H1 (cell line): ENCODE measurements around the gene AVPR1A. TPM values are rescaled to one million over a fixed set of nuclear protein-coding genes. Genes with fewer than 3 reads are reported as not detected.

Source experiments
- CTCF ChIA-PET: fragments of 300-600 bp; sonication (Branson Sonifier 250); formaldehyde crosslinking; loops from one replicate; lab custom pipeline; 2021; ENCODE audit not compliant: partially characterized antibody; lab: Charles Lee
- POLR2A ChIA-PET: fragments of 300-600 bp; sonication (Branson Sonifier 250); formaldehyde crosslinking; loops from one replicate; lab custom pipeline; 2021; ENCODE audit warnings: inconsistent platforms; ENCODE audit not compliant: partially characterized antibody; lab: Charles Lee
- DNase-seq, 2 experiments: peaks; one replicate each; pipeline versions ENCODE4 v3.0.0 to v3.0.0-alpha.2; 2010 to 2022; ENCODE audit warnings: low spot score in 2 of 2, low read depth in 1 of 2, mixed read lengths in 1 of 2
- FAIRE-seq: peaks from 2 replicates; lab custom pipeline; 2011; peaks lifted over from hg19 to GRCh38; lab: Jason Lieb, UNC
- H2AFZ ChIP-seq: 2 replicates; pipeline ENCODE4 v1.8.1; 2012; ENCODE audit warnings: low read length, inconsistent platforms
- H2AK5ac ChIP-seq: 2 replicates; pipeline ENCODE4 v1.6.1; 2013; ENCODE audit warnings: low read depth, low read length
- H2BK120ac ChIP-seq: replicated peaks from 2 replicates; pipeline ENCODE3; 2013; ENCODE audit warnings: low read depth, low read length, inconsistent platforms
- H2BK12ac ChIP-seq: 2 replicates; pipeline ENCODE4 v1.6.1; 2013; ENCODE audit warnings: low read depth, low read length
- H2BK15ac ChIP-seq: 2 replicates; pipeline ENCODE4 v1.6.1; 2013; ENCODE audit warnings: low read length
- H2BK20ac ChIP-seq: 2 replicates; pipeline ENCODE4 v1.6.1; 2013; ENCODE audit warnings: low read length
- H2BK5ac ChIP-seq: 2 replicates; pipeline ENCODE4 v1.6.1; 2013; ENCODE audit warnings: low read depth, low read length
- H3K14ac ChIP-seq: 2 replicates; pipeline ENCODE4 v1.6.1; 2013; ENCODE audit warnings: inconsistent platforms; ENCODE audit not compliant: insufficient read length
- H3K18ac ChIP-seq: 2 replicates; pipeline ENCODE4 v1.6.1; 2013; ENCODE audit warnings: low read length; ENCODE audit errors: extremely low read depth
- H3K23ac ChIP-seq: 2 replicates; pipeline ENCODE4 v1.6.1; 2013; ENCODE audit warnings: inconsistent platforms; ENCODE audit not compliant: insufficient read length
- H3K23me2 ChIP-seq: 2 replicates; pipeline ENCODE4 v1.6.1; 2013; ENCODE audit warnings: low read depth, low read length
- H3K27ac ChIP-seq: 2 replicates; pipeline ENCODE4 v1.6.1; 2011; ENCODE audit warnings: low read depth, low read length, inconsistent platforms
- H3K27me3 ChIP-seq, 4 experiments: replicated peaks in 1 of 4; 1 replicate in 1 of 4; 2 replicates in 3 of 4; pipeline versions ENCODE4 v1.6.1 to v1.8.1; 2011 to 2013; ENCODE audit warnings: low read length in 3 of 4, mild to moderate bottlenecking in 3 of 4, inconsistent platforms in 2 of 4, mixed read lengths in 2 of 4, moderate library complexity in 1 of 4; ENCODE audit not compliant: control insufficient read depth in 3 of 4, insufficient read depth in 3 of 4; ENCODE audit errors: extremely low read depth in 1 of 4
- H3K36me3 ChIP-seq, 4 experiments: 2 replicates each; pipeline versions ENCODE4 v1.6.1 to v1.8.1; 2011 to 2013; ENCODE audit warnings: mild to moderate bottlenecking in 4 of 4, low read length in 3 of 4, moderate library complexity in 2 of 4, control low read depth in 1 of 4, inconsistent platforms in 1 of 4; ENCODE audit not compliant: insufficient read depth in 4 of 4, control insufficient read depth in 2 of 4
- H3K4ac ChIP-seq: replicated peaks from 2 replicates; pipeline ENCODE3; 2013; ENCODE audit warnings: low read length, low read depth, mixed read lengths, inconsistent platforms; ENCODE audit not compliant: insufficient read length
- H3K4me1 ChIP-seq, 4 experiments: replicated peaks in 1 of 4; 1 replicate in 1 of 4; 2 replicates in 3 of 4; pipeline versions ENCODE4 v1.6.1 to v1.8.1; 2011 to 2013; ENCODE audit warnings: low read length in 3 of 4, inconsistent platforms in 2 of 4, mixed read lengths in 1 of 4; ENCODE audit not compliant: insufficient read depth in 4 of 4, control insufficient read depth in 3 of 4
- H3K4me2 ChIP-seq, 2 experiments: 2 replicates each; pipeline versions ENCODE4 v1.6.1 to v1.8.1; 2011 to 2013; ENCODE audit warnings: low read depth in 2 of 2, low read length in 2 of 2, control low read depth in 1 of 2, inconsistent platforms in 1 of 2, mild to moderate bottlenecking in 1 of 2; ENCODE audit not compliant: insufficient read depth in 1 of 2
- H3K4me3 ChIP-seq, 4 experiments: fragments of 200-600, 300-600 bp in 1 of 4; sonication (generic), shearing (Covaris generic), sonication (Bioruptor Twin) in 1 of 4; 2 replicates each; pipeline versions ENCODE4 v1.5.1 to v1.8.1; 2011 to 2016; ENCODE audit warnings: low read length in 4 of 4, low read depth in 3 of 4, control low read depth in 2 of 4, inconsistent platforms in 2 of 4, mild to moderate bottlenecking in 2 of 4, mixed read lengths in 1 of 4, moderate library complexity in 1 of 4; ENCODE audit not compliant: insufficient read depth in 2 of 4; ENCODE audit errors: extremely low read depth in 1 of 4
- H3K56ac ChIP-seq: replicated peaks from 2 replicates; pipeline ENCODE3; 2013; ENCODE audit warnings: low read depth, mild to moderate bottlenecking, mixed read lengths, low read length, inconsistent platforms; ENCODE audit not compliant: insufficient read length
- H3K79me1 ChIP-seq: 2 replicates; pipeline ENCODE4 v1.6.1; 2013; ENCODE audit warnings: low read depth, low read length, control low read depth
- H3K79me2 ChIP-seq, 2 experiments: 2 replicates each; pipeline versions ENCODE4 v1.6.1 to v1.8.1; 2012 to 2013; ENCODE audit warnings: low read length in 2 of 2, mild to moderate bottlenecking in 2 of 2, inconsistent platforms in 1 of 2; ENCODE audit not compliant: insufficient read depth in 2 of 2, control insufficient read depth in 1 of 2
- H3K9ac ChIP-seq, 4 experiments: replicated peaks in 1 of 4; 1 replicate in 1 of 4; 2 replicates in 3 of 4; pipeline versions ENCODE4 v1.6.1 to v1.8.1; 2011 to 2013; ENCODE audit warnings: low read depth in 3 of 4, low read length in 3 of 4, control low read depth in 2 of 4, mild to moderate bottlenecking in 2 of 4, moderate library complexity in 2 of 4, inconsistent platforms in 1 of 4; ENCODE audit errors: extremely low read depth in 1 of 4
- H3K9me3 ChIP-seq, 2 experiments: 2 replicates each; pipeline versions ENCODE4 v1.6.1 to v1.8.1; 2012 to 2013; ENCODE audit warnings: mild to moderate bottlenecking in 2 of 2, moderate library complexity in 2 of 2, control low read depth in 1 of 2, inconsistent platforms in 1 of 2, low read depth in 1 of 2, low read length in 1 of 2, mixed read lengths in 1 of 2; ENCODE audit not compliant: insufficient read depth in 2 of 2
- H4K20me1 ChIP-seq, 2 experiments: replicated peaks in 1 of 2; 2 replicates each; pipeline versions ENCODE3 to v1.8.1; 2011 to 2013; ENCODE audit warnings: inconsistent platforms in 2 of 2, low read length in 2 of 2, mild to moderate bottlenecking in 1 of 2; ENCODE audit not compliant: insufficient read depth in 2 of 2, control insufficient read depth in 1 of 2
- H4K5ac ChIP-seq: 2 replicates; pipeline ENCODE4 v1.6.1; 2013; ENCODE audit warnings: low read length, low read depth, mixed read lengths, inconsistent platforms; ENCODE audit not compliant: insufficient read length
- H4K8ac ChIP-seq: 2 replicates; pipeline ENCODE4 v1.8.0; 2013; ENCODE audit warnings: mild to moderate bottlenecking, moderate library complexity, low read length, inconsistent platforms; ENCODE audit not compliant: insufficient read depth; ENCODE audit errors: extremely low read depth
- H4K91ac ChIP-seq: replicated peaks from 2 replicates; pipeline ENCODE3; 2013; ENCODE audit warnings: low read length, mixed read lengths, inconsistent platforms; ENCODE audit not compliant: insufficient read length
- CHD2 ChIP-seq: IDR thresholded peaks from 2 replicates; pipeline ENCODE4 v1.6.1; 2012; ENCODE audit warnings: low read length, improper control_type of control experiment
- EZH2 ChIP-seq: fragments of 200-600 bp; sonication (generic); IDR thresholded peaks from 2 replicates; pipeline ENCODE4 v1.7.1; 2012; ENCODE audit warnings: low read depth, mild to moderate bottlenecking, moderate library complexity, low read length, inconsistent platforms; ENCODE audit not compliant: severe bottlenecking
- POU5F1 ChIP-seq: IDR thresholded peaks from 2 replicates; pipeline ENCODE4 v1.6.1; 2011; ENCODE audit warnings: low read depth, mild to moderate bottlenecking, low read length, moderate library complexity
- polyA plus RNA-seq, 7 experiments: library from polyadenylated mRNA; depleted of rRNA in 3 of 7; stranded (reverse) in 5 of 7; unstranded in 2 of 7; fragments of >200 nt in 5 of 7; fragments of 200-250 nt in 2 of 7; gene quantifications; 1 replicate in 5 of 7; 2 replicates in 1 of 7; 4 replicates in 1 of 7; pipeline versions ENCODE4 v1.2.1 to v1.2.3, GENCODE V29; 2011 to 2013; ENCODE audit warnings: missing spikeins in 2 of 7, mixed read lengths in 2 of 7
- total RNA-seq: library from RNA; stranded (reverse); fragmentation: NEBNext Ultra II Directional; extraction: Animal tissue kit (Norgen Biotek cat#: 25700); gene quantifications from 2 replicates; pipeline ENCODE4 v1.2.1, GENCODE V29; 2021

Gene AVPR1A
- total and polyA plus RNA-seq, 2 of the 8 experiments (the other 6 are each of a cell fraction or from before 2014, with no cell fraction given) = 0.14 to 0.20 TPM

DNA sequence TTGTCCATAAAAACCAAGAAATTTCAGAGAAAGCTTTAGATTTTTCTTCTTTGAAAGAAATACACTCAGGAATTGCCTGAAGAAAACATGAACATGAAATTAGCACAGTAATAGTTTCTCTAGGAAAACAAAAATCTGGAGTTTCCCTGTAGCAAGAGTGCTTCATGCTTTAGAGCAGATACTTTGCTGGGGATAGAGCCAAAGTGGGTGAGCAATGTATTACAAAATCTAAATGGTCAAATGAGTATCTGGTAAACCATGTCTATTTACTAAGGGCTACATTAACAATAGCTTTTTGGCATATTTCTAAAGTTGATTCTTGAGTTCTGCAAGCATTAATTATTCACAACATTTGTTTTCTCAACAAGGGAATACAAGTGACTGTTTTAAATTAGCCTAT, 26.2 kb downstream of the AVPR1A start:
- ChIA-PET POLR2A (no interaction called here), CTCF (interaction anchor here (0.7 to 1.9 kb wide), 5 partner anchors 9 to 48 kb away, joined by 3 to 8 read pairs (median 3); partner anchors contain the start of gene AVPR1A)

More for the DNA sequence above, 26.2 kb downstream of the AVPR1A start:
- Histone ChIP-seq H3K27ac (no peak overlapping the region), H3K23ac (no peak overlapping the region), H4K8ac (no peak overlapping the region), H3K79me1 (no peaks in the 10 kb centered on the region), H3K4me3 (no peak overlapping the region), H2BK12ac (no peak overlapping the region), H2AK5ac (no peak overlapping the region)
- FAIRE-seq (no peak), DNase-seq (no peak)
- TF ChIP-seq EZH2 (no peak), POU5F1 (no peak), CHD2 (no peak)
- TF ChIP-seq, all 59 proteins: peak for 0
- H2AFZ ChIP-seq = no peak overlapping the region
- no peak overlapping the region for H3K14ac ChIP-seq
- H3K4ac ChIP-seq = no peak overlapping the region
- no peak overlapping the region for H4K5ac ChIP-seq
- no peak overlapping the region for H2BK5ac ChIP-seq
- no peak overlapping the region for H4K91ac ChIP-seq
- no peaks in the 10 kb centered on the region for H3K79me2 ChIP-seq
- no peak overlapping the region for H2BK15ac ChIP-seq
- H3K23me2 ChIP-seq = no peaks in the 10 kb centered on the region
- no peak overlapping the region for H2BK20ac ChIP-seq
- H3K4me2 ChIP-seq = no peak overlapping the region
- no peaks in the 10 kb centered on the region for H4K20me1 ChIP-seq
- H3K27me3 ChIP-seq = no peaks in the 10 kb centered on the region
- H3K9ac ChIP-seq = no peak overlapping the region
- no peaks in the 10 kb centered on the region for H3K4me1 ChIP-seq
- H3K18ac ChIP-seq = no peak overlapping the region
- H3K9me3 ChIP-seq = no peaks in the 10 kb centered on the region
- no peak overlapping the region for H3K56ac ChIP-seq
- H3K36me3 ChIP-seq = no peaks in the 10 kb centered on the region
- H2BK120ac ChIP-seq = no peak overlapping the region
